ENCODE data around the gene FDPS.
A peak's percentile ranks its signal among the peaks of the same experiment; 100 is the strongest.

FDPS gene

GRCh38 chr1:155277070-155277901 is 31.4 kb upstream of the FDPS start, which contains the start of gene HCN3 (continued):
- TF ChIP-seq, protein P1, sequence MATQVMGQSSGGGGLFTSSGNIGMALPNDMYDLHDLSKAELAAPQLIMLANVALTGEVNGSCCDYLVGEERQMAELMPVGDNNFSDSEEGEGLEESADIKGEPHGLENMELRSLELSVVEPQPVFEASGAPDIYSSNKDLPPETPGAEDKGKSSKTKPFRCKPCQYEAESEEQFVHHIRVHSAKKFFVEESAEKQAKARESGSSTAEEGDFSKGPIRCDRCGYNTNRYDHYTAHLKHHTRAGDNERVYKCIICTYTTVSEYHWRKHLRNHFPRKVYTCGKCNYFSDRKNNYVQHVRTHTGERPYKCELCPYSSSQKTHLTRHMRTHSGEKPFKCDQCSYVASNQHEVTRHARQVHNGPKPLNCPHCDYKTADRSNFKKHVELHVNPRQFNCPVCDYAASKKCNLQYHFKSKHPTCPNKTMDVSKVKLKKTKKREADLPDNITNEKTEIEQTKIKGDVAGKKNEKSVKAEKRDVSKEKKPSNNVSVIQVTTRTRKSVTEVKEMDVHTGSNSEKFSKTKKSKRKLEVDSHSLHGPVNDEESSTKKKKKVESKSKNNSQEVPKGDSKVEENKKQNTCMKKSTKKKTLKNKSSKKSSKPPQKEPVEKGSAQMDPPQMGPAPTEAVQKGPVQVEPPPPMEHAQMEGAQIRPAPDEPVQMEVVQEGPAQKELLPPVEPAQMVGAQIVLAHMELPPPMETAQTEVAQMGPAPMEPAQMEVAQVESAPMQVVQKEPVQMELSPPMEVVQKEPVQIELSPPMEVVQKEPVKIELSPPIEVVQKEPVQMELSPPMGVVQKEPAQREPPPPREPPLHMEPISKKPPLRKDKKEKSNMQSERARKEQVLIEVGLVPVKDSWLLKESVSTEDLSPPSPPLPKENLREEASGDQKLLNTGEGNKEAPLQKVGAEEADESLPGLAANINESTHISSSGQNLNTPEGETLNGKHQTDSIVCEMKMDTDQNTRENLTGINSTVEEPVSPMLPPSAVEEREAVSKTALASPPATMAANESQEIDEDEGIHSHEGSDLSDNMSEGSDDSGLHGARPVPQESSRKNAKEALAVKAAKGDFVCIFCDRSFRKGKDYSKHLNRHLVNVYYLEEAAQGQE (tag by site-specific recombination; IDR thresholded peaks at IDR 0.05) = no peak
- TF ChIP-seq, protein P2, sequence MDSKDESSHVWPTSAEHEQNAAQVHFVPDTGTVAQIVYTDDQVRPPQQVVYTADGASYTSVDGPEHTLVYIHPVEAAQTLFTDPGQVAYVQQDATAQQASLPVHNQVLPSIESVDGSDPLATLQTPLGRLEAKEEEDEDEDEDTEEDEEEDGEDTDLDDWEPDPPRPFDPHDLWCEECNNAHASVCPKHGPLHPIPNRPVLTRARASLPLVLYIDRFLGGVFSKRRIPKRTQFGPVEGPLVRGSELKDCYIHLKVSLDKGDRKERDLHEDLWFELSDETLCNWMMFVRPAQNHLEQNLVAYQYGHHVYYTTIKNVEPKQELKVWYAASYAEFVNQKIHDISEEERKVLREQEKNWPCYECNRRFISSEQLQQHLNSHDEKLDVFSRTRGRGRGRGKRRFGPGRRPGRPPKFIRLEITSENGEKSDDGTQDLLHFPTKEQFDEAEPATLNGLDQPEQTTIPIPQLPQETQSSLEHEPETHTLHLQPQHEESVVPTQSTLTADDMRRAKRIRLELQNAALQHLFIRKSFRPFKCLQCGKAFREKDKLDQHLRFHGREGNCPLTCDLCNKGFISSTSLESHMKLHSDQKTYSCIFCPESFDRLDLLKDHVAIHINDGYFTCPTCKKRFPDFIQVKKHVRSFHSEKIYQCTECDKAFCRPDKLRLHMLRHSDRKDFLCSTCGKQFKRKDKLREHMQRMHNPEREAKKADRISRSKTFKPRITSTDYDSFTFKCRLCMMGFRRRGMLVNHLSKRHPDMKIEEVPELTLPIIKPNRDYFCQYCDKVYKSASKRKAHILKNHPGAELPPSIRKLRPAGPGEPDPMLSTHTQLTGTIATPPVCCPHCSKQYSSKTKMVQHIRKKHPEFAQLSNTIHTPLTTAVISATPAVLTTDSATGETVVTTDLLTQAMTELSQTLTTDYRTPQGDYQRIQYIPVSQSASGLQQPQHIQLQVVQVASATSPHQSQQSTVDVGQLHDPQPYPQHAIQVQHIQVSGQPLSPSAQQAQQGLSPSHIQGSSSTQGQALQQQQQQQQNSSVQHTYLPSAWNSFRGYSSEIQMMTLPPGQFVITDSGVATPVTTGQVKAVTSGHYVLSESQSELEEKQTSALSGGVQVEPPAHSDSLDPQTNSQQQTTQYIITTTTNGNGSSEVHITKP (tag by site-specific recombination; IDR thresholded peaks at IDR 0.05) = 0 out of 2 replicates have a peak, but pooled peaks have one; percentile 39
- TF ChIP-seq TCF7L2 (IDR thresholded peaks at IDR 0.05; ENCODE audit: borderline replicate concordance, low read depth, low read length) (no peak), ZNF157 (tag by site-specific recombination; IDR thresholded peaks at IDR 0.05) (no peak), GLIS2 (tag by site-specific recombination; IDR thresholded peaks at IDR 0.05) (peak; percentile 98), ZNF555 (tag by site-specific recombination; conservative IDR thresholded peaks at IDR 0.05) (no peak), ZNF2 (tag by site-specific recombination; IDR thresholded peaks at IDR 0.05) (0 out of 2 replicates have a peak, but pooled peaks have one; percentile 23), ZNF335 (tag by site-specific recombination; conservative IDR thresholded peaks at IDR 0.05) (peak; percentile 94), REPIN1 (tag by site-specific recombination; IDR thresholded peaks at IDR 0.05; ENCODE audit: low read depth) (no peak), ZNF621 (tag by site-specific recombination; IDR thresholded peaks at IDR 0.05) (no peak), ZBTB17 (tag by site-specific recombination; IDR thresholded peaks at IDR 0.05) (peak; percentile 73), ZNF18 (tag by site-specific recombination; IDR thresholded peaks at IDR 0.05) (no peak), PRDM4 (tag by site-specific recombination; IDR thresholded peaks at IDR 0.05) (no peak), ZFP3 (tag by site-specific recombination; IDR thresholded peaks at IDR 0.05; ENCODE audit: low read depth) (no peak), EGR2 (tag by site-specific recombination; IDR thresholded peaks at IDR 0.05; ENCODE audit: low read depth) (peak; percentile 52), GFI1B (tag by site-specific recombination; IDR thresholded peaks at IDR 0.05) (no peak), SCRT2 (tag by site-specific recombination; IDR thresholded peaks at IDR 0.05) (peak; percentile 93), PATZ1 (tag by site-specific recombination; IDR thresholded peaks at IDR 0.05) (peak; percentile 94), ZNF221 (tag by site-specific recombination; IDR thresholded peaks at IDR 0.05; ENCODE audit: borderline replicate concordance) (no peak), YY2 (tag by site-specific recombination; IDR thresholded peaks at IDR 0.05) (no peak), GLI2 (tag by site-specific recombination; IDR thresholded peaks at IDR 0.05; ENCODE audit: borderline replicate concordance, low read depth) (no peak), SP2 (tag by site-specific recombination; IDR thresholded peaks at IDR 0.05) (peak; percentile 82)
- TF ChIP-seq, protein P3, sequence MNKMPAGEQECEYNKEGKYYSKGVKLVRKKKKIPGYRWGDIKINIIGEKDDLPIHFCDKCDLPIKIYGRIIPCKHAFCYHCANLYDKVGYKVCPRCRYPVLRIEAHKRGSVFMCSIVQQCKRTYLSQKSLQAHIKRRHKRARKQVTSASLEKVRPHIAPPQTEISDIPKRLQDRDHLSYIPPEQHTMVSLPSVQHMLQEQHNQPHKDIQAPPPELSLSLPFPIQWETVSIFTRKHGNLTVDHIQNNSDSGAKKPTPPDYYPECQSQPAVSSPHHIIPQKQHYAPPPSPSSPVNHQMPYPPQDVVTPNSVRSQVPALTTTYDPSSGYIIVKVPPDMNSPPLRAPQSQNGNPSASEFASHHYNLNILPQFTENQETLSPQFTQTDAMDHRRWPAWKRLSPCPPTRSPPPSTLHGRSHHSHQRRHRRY (tag by site-specific recombination; IDR thresholded peaks at IDR 0.05) = no peak

Measured in HEK293 (cell line).